Esophagus muscularis mucosa (tissue), 4 donors: ENCODE data around the gene KLHL30. TPM values are rescaled to one million over a fixed set of nuclear protein-coding genes. Genes with fewer than 3 reads are reported as not detected.

Source experiments
- DNase-seq: peaks from one replicate; pipeline ENCODE4 v3.0.0-alpha.2; 2017; ENCODE audit errors: extremely low spot score
- H3K27ac ChIP-seq, 4 donors: fragments of 200-600 bp; sonication (generic); replicated peaks in 1 of 4; 1 replicate in 3 of 4; 2 replicates in 1 of 4; pipeline ENCODE4 v1.5.1; 2016 to 2019; ENCODE audit warnings: mild to moderate bottlenecking in 1 of 4
- H3K27me3 ChIP-seq, 4 donors: fragments of 200-600 bp; sonication (generic); one replicate each; pipeline versions ENCODE4 v1.5.1 to v1.6.0; 2016 to 2019
- H3K36me3 ChIP-seq, 4 donors: fragments of 200-600 bp; sonication (generic); one replicate each; pipeline ENCODE4 v1.5.1; 2016 to 2019
- H3K4me1 ChIP-seq, 4 donors: fragments of 200-600 bp; sonication (generic); one replicate each; pipeline ENCODE4 v1.5.1; 2016 to 2019
- H3K4me3 ChIP-seq, 4 donors: fragments of 200-600 bp; sonication (generic); 1 replicate in 2 of 4; 2 replicates in 2 of 4; pipeline ENCODE4 v1.5.1; 2016 to 2019; ENCODE audit warnings: mild to moderate bottlenecking in 4 of 4, moderate library complexity in 1 of 4
- H3K9me3 ChIP-seq, 4 donors: fragments of 200-600 bp; sonication (generic); 1 replicate in 3 of 4; 2 replicates in 1 of 4; pipeline ENCODE4 v1.5.1; 2016 to 2019
- EP300 ChIP-seq: sonication (generic); formaldehyde crosslinking; IDR thresholded peaks from one replicate; pipeline ENCODE4 v1.6.1; 2017; ENCODE audit warnings: antibody characterized with exemption
- POLR2A ChIP-seq: fragments of 450-650 bp; IDR thresholded peaks from one replicate; pipeline ENCODE4 v1.6.1; 2017; ENCODE audit warnings: antibody characterized with exemption, moderate library complexity, mild to moderate bottlenecking, low read depth
- POLR2AphosphoS5 ChIP-seq, 2 donors: sonication (generic); formaldehyde crosslinking; IDR thresholded peaks; one replicate each; pipeline ENCODE4 v1.6.1; 2017; ENCODE audit warnings: antibody characterized with exemption in 2 of 2
- WGBS: methylation state at CpG from one replicate; pipeline ENCODE4 v1.1.5; 2018; 5-methylcytosine and 5-hydroxymethylcytosine counted together
- intact Hi-C: fragments of 100-400 bp; cut with DNase I; formaldehyde crosslinking; loops from one replicate; pipeline ENCODE4 v1.15.1; 2023
- total RNA-seq, 4 donors: library from RNA; depleted of rRNA; stranded (reverse); fragments of >200 nt; gene quantifications; one replicate each; pipeline versions ENCODE4 v1.1.0 to v1.2.1, GENCODE V29; 2016
- TF ChIP-seq, protein P1 (sequence below), 3 experiments: fragments of 200-600 bp in 2 of 3; fragments of 450-650 bp in 1 of 3; sonication (generic) in 2 of 3; IDR thresholded peaks; one replicate each; pipeline ENCODE4 v1.5.1; 2017 to 2019; ENCODE audit warnings: antibody characterized with exemption in 3 of 3, mild to moderate bottlenecking in 2 of 3, moderate library complexity in 1 of 3

The KLHL30 gene
- total RNA-seq, 4 donors from 2014 or later, result 1.2 to 8.0 (median 4.4) TPM

DNA sequence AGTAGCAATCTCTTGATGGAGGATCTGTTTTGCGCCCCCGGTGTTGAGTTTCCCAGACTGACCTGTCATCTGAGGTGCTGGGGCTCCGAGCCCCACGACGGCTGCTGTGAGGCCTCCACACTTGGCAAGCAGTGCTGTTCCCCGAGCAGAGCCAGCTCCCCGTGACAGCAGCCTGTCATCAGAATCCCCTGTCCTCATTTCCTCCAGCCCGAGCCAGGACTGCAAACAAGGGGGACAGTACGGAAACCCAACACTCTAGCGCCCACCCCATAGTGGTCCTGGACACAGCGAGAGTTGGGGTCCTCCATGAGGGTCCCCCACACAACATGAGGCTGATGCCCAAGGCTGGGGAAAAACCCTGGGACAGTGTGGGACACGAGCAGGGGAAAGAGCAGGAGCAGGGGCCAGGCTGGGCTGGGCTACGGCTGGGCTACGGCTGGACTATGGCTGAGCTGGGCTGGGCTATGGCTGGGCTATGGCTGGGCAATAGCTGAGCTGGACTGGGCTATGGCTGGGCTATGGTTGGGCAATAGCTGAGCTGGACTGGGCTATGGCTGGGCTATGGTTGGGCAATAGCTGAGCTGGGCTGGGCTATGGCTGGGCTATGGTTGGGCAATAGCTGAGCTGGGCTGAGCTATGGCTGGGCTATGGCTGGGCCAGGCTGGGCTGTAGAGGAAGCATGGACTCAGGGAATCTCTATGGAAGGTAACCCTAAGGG, 1.5 kb upstream of the KLHL30 start:
- peaks cover 14 to 35% (median 29%) of the 10 kb centered on the region in 4 donors for H3K4me1 ChIP-seq
- no peak overlapping the region for H3K4me3 ChIP-seq
- H3K36me3 ChIP-seq, result peaks cover 0 to 10% (median 3%) of the 10 kb centered on the region in 4 donors
- no peaks in the 10 kb centered on the region for H3K27me3 ChIP-seq
- WGBS, result 56% methylated on average over 9 of the region's 14 CpGs
- H3K27ac ChIP-seq, result no peak overlapping the region
- intact Hi-C loops, result no loop called here
- H3K9me3 ChIP-seq, result no peaks in the 10 kb centered on the region
- no peak for DNase-seq
- TF ChIP-seq POLR2AphosphoS5 (IDR thresholded peaks at IDR 0.05), result no peak
- TF ChIP-seq, protein P1, sequence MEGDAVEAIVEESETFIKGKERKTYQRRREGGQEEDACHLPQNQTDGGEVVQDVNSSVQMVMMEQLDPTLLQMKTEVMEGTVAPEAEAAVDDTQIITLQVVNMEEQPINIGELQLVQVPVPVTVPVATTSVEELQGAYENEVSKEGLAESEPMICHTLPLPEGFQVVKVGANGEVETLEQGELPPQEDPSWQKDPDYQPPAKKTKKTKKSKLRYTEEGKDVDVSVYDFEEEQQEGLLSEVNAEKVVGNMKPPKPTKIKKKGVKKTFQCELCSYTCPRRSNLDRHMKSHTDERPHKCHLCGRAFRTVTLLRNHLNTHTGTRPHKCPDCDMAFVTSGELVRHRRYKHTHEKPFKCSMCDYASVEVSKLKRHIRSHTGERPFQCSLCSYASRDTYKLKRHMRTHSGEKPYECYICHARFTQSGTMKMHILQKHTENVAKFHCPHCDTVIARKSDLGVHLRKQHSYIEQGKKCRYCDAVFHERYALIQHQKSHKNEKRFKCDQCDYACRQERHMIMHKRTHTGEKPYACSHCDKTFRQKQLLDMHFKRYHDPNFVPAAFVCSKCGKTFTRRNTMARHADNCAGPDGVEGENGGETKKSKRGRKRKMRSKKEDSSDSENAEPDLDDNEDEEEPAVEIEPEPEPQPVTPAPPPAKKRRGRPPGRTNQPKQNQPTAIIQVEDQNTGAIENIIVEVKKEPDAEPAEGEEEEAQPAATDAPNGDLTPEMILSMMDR (IDR thresholded peaks at IDR 0.05), result no peak
- TF ChIP-seq EP300, result no peak
- no peak for TF ChIP-seq POLR2A

DNA sequence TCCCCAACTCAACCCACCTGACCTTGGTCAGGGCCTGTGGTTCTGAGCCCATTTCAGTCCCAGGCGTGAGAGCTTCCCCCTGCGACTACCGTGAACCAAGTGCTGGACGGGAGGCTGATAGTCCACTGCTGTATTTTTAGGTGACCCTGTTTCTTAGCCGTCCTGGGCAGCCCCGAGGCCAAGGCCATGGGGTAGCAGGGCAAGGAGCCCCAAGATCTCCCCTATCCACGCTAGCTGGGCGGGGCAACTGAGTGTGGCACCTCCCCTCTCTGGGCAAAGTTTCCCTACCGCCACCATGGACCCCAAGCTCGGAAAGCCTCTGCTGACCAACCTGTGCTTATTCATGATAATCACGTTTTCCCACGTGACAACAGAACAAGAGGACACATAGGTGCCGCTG, 583 bp upstream of the KLHL30 start:
- no peaks in the 10 kb centered on the region for H3K27me3 ChIP-seq
- H3K27ac ChIP-seq, result no peak overlapping the region
- DNase-seq, result no peak
- H3K4me1 ChIP-seq, result peaks cover 19 to 43% (median 30%) of the 10 kb centered on the region in 4 donors
- intact Hi-C loops, result no loop called here
- no peak overlapping the region for H3K4me3 ChIP-seq
- H3K9me3 ChIP-seq, result no peaks in the 10 kb centered on the region
- 96% methylated on average over 7 of the region's 13 CpGs for WGBS
- TF ChIP-seq, protein P1 (IDR thresholded peaks at IDR 0.05), result no peak
- TF ChIP-seq POLR2AphosphoS5 (IDR thresholded peaks at IDR 0.05) (no peak), POLR2A (no peak)
- H3K36me3 ChIP-seq, result peaks cover 0 to 10% (median 3%) of the 10 kb centered on the region in 4 donors

DNA sequence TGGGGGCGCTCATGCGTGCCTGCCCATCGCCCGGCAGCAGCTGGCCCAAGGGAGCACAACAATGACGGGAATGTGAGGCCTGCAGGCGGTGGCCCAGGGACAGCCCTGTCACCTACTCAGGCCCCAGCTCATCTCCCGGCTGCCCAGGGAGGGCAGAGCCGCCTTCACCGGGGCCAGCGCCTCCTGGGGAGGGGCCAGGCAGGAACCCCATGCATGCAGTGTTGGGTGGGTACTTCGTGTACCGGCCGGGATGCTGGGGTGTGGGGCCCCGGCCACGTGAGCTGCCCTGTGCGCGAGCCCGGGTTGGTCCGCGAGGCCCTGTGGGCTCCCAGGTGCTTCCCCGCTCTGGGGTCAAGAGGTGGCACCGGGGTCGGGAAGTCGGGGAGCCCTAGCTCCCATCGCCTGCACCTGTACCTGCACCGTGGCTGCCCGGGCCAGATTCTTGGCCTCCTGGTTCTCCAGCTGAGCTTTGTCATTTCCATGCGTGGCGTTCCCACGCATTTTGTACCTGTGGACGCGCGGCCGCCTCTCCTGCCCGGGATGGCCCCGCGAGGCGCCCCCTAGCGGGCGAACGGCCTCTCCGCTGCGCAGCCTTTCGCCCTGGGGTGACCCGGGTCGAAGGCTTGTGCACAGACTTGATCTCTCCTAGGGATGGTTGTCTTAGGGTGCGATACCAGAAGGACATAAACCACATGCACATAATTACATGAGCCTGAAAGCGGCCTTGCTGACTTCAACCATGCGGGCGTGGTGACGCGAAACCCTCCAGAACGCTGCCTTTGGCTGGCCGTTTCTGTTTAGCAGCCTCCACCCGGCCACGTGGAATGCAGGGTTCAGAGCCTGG, 950 bp downstream of the KLHL30 start:
- peak overlapping the region; percentile 34 to 47 (median 40) for H3K4me3 ChIP-seq
- TF ChIP-seq, protein P1 (IDR thresholded peaks at IDR 0.05), result peak in 2 of 3 experiments; percentile 22 to 54
- TF ChIP-seq POLR2A, result no peak
- intact Hi-C loops, result no loop called here
- H3K36me3 ChIP-seq, result peaks cover 0 to 11% (median 3%) of the 10 kb centered on the region in 4 donors
- no peak for DNase-seq
- no peaks in the 10 kb centered on the region for H3K27me3 ChIP-seq
- peaks cover 30 to 52% (median 38%) of the 10 kb centered on the region in 4 donors for H3K4me1 ChIP-seq
- no peaks in the 10 kb centered on the region for H3K9me3 ChIP-seq
- 63% methylated on average over 28 of the region's 56 CpGs for WGBS
- H3K27ac ChIP-seq, result no peak overlapping the region

DNA sequence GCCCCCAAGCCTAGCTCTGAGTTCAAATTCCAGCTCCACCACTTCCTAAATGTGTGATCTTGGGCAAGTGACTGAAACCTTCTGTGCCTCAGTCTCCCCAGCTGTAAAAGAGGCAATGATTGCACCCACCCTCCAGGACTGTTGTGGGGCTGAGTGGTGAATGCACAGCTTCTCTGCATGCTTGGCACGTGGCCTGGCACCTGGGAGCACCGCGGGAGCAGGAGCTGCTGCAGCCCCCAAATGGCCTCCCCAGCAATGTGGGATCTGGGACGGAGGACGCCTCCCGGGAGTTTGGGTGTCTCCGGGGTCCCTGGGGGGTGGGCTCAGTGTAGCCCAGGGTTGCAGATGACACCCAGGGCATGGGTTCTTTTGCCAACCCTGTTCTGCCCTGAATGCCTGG, 1.6 kb downstream of the KLHL30 start:
- DNase-seq, result no peak
- WGBS, result 96% methylated on average over 4 of the region's 7 CpGs
- no peaks in the 10 kb centered on the region for H3K27me3 ChIP-seq
- intact Hi-C loops, result no loop called here
- H3K36me3 ChIP-seq, result peaks cover 0 to 15% (median 3%) of the 10 kb centered on the region in 4 donors
- peaks cover 30 to 52% (median 38%) of the 10 kb centered on the region in 4 donors for H3K4me1 ChIP-seq
- no peak for TF ChIP-seq EP300
- no peak overlapping the region for H3K27ac ChIP-seq
- no peaks in the 10 kb centered on the region for H3K9me3 ChIP-seq
- H3K4me3 ChIP-seq, result no peak overlapping the region

DNA sequence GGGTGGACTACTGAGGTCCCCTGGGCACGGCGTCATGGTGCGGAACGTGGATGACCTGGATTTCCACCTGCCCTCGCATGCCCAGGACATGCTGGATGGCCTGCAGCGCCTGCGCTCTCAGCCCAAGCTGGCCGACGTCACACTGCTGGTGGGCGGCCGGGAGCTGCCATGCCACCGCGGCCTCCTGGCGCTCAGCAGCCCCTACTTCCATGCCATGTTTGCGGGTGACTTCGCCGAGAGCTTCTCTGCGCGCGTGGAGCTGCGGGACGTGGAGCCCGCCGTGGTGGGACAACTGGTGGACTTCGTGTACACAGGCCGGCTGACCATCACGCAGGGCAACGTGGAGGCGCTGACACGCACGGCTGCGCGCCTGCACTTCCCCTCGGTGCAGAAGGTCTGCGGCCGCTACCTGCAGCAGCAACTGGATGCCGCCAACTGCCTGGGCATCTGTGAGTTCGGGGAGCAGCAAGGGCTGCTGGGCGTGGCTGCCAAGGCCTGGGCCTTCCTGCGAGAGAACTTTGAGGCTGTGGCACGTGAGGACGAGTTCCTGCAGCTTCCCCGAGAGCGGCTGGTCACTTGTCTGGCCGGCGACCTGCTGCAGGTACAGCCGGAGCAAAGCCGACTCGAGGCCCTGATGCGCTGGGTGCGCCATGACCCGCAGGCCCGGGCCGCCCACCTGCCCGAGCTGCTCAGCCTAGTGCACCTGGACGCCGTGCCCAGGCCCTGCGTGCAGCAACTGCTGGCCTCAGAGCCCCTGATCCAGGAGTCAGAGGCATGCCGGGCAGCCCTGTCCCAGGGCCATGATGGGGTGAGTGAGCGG, 2.5 kb downstream of the KLHL30 start:
- H3K9me3 ChIP-seq, result no peaks in the 10 kb centered on the region
- peaks cover 0 to 15% (median 3%) of the 10 kb centered on the region in 4 donors for H3K36me3 ChIP-seq
- intact Hi-C loops, result no loop called here
- DNase-seq, result no peak
- no peak overlapping the region for H3K4me3 ChIP-seq
- TF ChIP-seq, protein P1 (IDR thresholded peaks at IDR 0.05), result no peak
- TF ChIP-seq EP300 (no peak), POLR2AphosphoS5 (IDR thresholded peaks at IDR 0.05) (no peak), POLR2A (no peak)
- no peaks in the 10 kb centered on the region for H3K27me3 ChIP-seq
- peaks cover 30 to 52% (median 38%) of the 10 kb centered on the region in 4 donors for H3K4me1 ChIP-seq
- no peak overlapping the region for H3K27ac ChIP-seq
- WGBS, result 100% methylated on average over 1 of the region's 60 CpGs
